Kasumi-1 (cell line): ENCODE data around the gene WIPF1.

Source experiments
- DNase-seq, 2 experiments: peaks; one replicate each; lab custom pipeline; 2025; lab: John Stamatoyannopoulos, UW

Gene WIPF1

GRCh38 chr2:174621323-174621722 is 23.7 kb upstream of the WIPF1 start:
- no peak for DNase-seq

- no peak for DNase-seq
Observed at GRCh38 chr2:174618179-174618578, 20.6 kb upstream of the WIPF1 start.

GRCh38 chr2:174617718-174618117 is 20.1 kb upstream of the WIPF1 start:
- DNase-seq = no peak

- no peak for DNase-seq
Observed at GRCh38 chr2:174617120-174617519, 19.5 kb upstream of the WIPF1 start.

- DNase-seq = peak in 1 of 2 experiments; percentile 22
Observed at GRCh38 chr2:174615871-174616436, 18.4 kb upstream of the WIPF1 start.

GRCh38 chr2:174614261-174614660 is 16.7 kb upstream of the WIPF1 start:
- DNase-seq = no peak

- peak in 1 of 2 experiments; percentile 18 for DNase-seq
Observed at GRCh38 chr2:174613531-174613930, 15.9 kb upstream of the WIPF1 start.

GRCh38 chr2:174612970-174613369 is 15.4 kb upstream of the WIPF1 start:
- no peak for DNase-seq

GRCh38 chr2:174611854-174612253 is 14.2 kb upstream of the WIPF1 start:
- no peak for DNase-seq

- no peak for DNase-seq
Observed at GRCh38 chr2:174611006-174611405, 13.4 kb upstream of the WIPF1 start.

GRCh38 chr2:174610243-174610995 is 12.8 kb upstream of the WIPF1 start:
- peak; percentile 30 to 44 for DNase-seq

- DNase-seq = no peak
Observed at GRCh38 chr2:174609261-174609660, 11.7 kb upstream of the WIPF1 start.

- DNase-seq = no peak
Observed at GRCh38 chr2:174608866-174609214, 11.2 kb upstream of the WIPF1 start.

GRCh38 chr2:174607989-174608865 is 10.6 kb upstream of the WIPF1 start:
- DNase-seq = no peak

- no peak for DNase-seq
Observed at GRCh38 chr2:174607584-174607983, 10.0 kb upstream of the WIPF1 start.

GRCh38 chr2:174606336-174606735 is 8.7 kb upstream of the WIPF1 start:
- DNase-seq = no peak

- peak; percentile 79 to 94 for DNase-seq
Observed at GRCh38 chr2:174605687-174606086, 8.1 kb upstream of the WIPF1 start.

GRCh38 chr2:174603280-174603679 is 5.7 kb upstream of the WIPF1 start:
- peak; percentile 79 to 83 for DNase-seq

- DNase-seq = no peak
Observed at GRCh38 chr2:174602745-174603144, 5.1 kb upstream of the WIPF1 start.

GRCh38 chr2:174600349-174600748 is 2.7 kb upstream of the WIPF1 start:
- DNase-seq = no peak

GRCh38 chr2:174599310-174599921 is 1.8 kb upstream of the WIPF1 start:
- DNase-seq = no peak

- peak; percentile 26 to 34 for DNase-seq
Observed at GRCh38 chr2:174597009-174597344, 627 bp downstream of the WIPF1 start.
